ENCODE measurements around the gene AOPEP.

Gene AOPEP

GRCh38 chr9:94761481-94761880 is 35.0 kb downstream of the AOPEP start:
- DNase-seq (ENCODE audit: low spot score), result no peak

- no peak for DNase-seq (ENCODE audit: low spot score)
Measured at GRCh38 chr9:94767331-94768072, 41.0 kb downstream of the AOPEP start.

- DNase-seq (ENCODE audit: low spot score), result no peak
Measured at GRCh38 chr9:94768766-94769165, 42.3 kb downstream of the AOPEP start.

- no peak for DNase-seq (ENCODE audit: low spot score)
Measured at GRCh38 chr9:94770334-94770733, 43.8 kb downstream of the AOPEP start.

- DNase-seq (ENCODE audit: low spot score), result no peak
Measured at GRCh38 chr9:94771096-94771495, 44.6 kb downstream of the AOPEP start.

- no peak for DNase-seq (ENCODE audit: low spot score)
Measured at GRCh38 chr9:94772144-94772543, 45.6 kb downstream of the AOPEP start.

GRCh38 chr9:94772639-94773303 is 46.3 kb downstream of the AOPEP start:
- no peak for DNase-seq (ENCODE audit: low spot score)

GRCh38 chr9:94773655-94774054 is 47.2 kb downstream of the AOPEP start:
- no peak for DNase-seq (ENCODE audit: low spot score)

GRCh38 chr9:94778013-94778412 is 51.5 kb downstream of the AOPEP start:
- no peak for DNase-seq (ENCODE audit: low spot score)

- DNase-seq (ENCODE audit: low spot score), result peak; percentile 42
Measured at GRCh38 chr9:94779031-94779430, 52.5 kb downstream of the AOPEP start.

- no peak for DNase-seq (ENCODE audit: low spot score)
Measured at GRCh38 chr9:94779693-94780290, 53.3 kb downstream of the AOPEP start.

- DNase-seq (ENCODE audit: low spot score), result no peak
Measured at GRCh38 chr9:94780516-94780950, 54.0 kb downstream of the AOPEP start.

- DNase-seq (ENCODE audit: low spot score), result no peak
Measured at GRCh38 chr9:94782355-94783101, 56.0 kb downstream of the AOPEP start.

GRCh38 chr9:94783102-94783682 is 56.7 kb downstream of the AOPEP start:
- peak; percentile 30 for DNase-seq (ENCODE audit: low spot score)

GRCh38 chr9:94783928-94784327 is 57.4 kb downstream of the AOPEP start:
- no peak for DNase-seq (ENCODE audit: low spot score)

GRCh38 chr9:94785215-94786169 is 59.0 kb downstream of the AOPEP start:
- DNase-seq (ENCODE audit: low spot score), result no peak

- DNase-seq (ENCODE audit: low spot score), result no peak
Measured at GRCh38 chr9:94786586-94786985, 60.1 kb downstream of the AOPEP start.

GRCh38 chr9:94787266-94787665 is 60.8 kb downstream of the AOPEP start:
- no peak for DNase-seq (ENCODE audit: low spot score)

GRCh38 chr9:94788570-94789105 is 62.1 kb downstream of the AOPEP start:
- DNase-seq (ENCODE audit: low spot score), result no peak

GRCh38 chr9:94791435-94791834 is 64.9 kb downstream of the AOPEP start:
- DNase-seq (ENCODE audit: low spot score), result no peak

GRCh38 chr9:94792511-94792910 is 66.0 kb downstream of the AOPEP start:
- no peak for DNase-seq (ENCODE audit: low spot score)
